LNCAP (cell line): ENCODE measurements around the gene PRDM10.

Source experiments
- TF ChIP-seq, protein P1 (sequence below): fragments of 450-650 bp; IDR thresholded peaks from 2 replicates; pipeline ENCODE4 v1.5.1; 2017; ENCODE audit warnings: mild to moderate bottlenecking

Gene PRDM10

DNA sequence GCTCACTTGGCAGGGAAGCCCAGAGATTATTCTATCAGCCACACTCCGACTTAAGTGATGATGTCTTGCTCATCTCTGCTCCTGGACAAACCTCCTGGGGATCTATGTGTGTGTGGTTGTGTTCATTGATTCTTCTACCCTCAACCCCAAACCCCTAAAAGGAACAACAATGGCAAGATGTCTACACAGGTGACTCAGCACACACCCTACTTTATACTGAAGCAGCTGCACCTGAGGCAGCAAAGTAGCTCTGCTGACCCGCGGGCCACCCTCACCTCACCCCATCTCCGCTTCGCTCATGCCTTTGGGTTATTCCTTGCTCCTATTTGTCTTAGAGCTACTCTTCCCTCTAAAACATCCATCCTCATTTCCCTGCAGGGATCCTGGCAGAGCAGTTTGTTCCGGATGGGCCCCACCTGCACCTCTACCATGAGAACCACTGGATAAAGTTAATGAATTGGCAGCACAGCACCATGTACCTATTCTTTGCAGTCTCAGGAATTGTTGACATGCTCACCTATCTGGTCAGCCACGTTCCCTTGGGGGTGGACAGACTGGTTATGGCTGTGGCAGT, 148.3 kb downstream of the PRDM10 start:
- TF ChIP-seq, protein P1, sequence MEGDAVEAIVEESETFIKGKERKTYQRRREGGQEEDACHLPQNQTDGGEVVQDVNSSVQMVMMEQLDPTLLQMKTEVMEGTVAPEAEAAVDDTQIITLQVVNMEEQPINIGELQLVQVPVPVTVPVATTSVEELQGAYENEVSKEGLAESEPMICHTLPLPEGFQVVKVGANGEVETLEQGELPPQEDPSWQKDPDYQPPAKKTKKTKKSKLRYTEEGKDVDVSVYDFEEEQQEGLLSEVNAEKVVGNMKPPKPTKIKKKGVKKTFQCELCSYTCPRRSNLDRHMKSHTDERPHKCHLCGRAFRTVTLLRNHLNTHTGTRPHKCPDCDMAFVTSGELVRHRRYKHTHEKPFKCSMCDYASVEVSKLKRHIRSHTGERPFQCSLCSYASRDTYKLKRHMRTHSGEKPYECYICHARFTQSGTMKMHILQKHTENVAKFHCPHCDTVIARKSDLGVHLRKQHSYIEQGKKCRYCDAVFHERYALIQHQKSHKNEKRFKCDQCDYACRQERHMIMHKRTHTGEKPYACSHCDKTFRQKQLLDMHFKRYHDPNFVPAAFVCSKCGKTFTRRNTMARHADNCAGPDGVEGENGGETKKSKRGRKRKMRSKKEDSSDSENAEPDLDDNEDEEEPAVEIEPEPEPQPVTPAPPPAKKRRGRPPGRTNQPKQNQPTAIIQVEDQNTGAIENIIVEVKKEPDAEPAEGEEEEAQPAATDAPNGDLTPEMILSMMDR = no peak

DNA sequence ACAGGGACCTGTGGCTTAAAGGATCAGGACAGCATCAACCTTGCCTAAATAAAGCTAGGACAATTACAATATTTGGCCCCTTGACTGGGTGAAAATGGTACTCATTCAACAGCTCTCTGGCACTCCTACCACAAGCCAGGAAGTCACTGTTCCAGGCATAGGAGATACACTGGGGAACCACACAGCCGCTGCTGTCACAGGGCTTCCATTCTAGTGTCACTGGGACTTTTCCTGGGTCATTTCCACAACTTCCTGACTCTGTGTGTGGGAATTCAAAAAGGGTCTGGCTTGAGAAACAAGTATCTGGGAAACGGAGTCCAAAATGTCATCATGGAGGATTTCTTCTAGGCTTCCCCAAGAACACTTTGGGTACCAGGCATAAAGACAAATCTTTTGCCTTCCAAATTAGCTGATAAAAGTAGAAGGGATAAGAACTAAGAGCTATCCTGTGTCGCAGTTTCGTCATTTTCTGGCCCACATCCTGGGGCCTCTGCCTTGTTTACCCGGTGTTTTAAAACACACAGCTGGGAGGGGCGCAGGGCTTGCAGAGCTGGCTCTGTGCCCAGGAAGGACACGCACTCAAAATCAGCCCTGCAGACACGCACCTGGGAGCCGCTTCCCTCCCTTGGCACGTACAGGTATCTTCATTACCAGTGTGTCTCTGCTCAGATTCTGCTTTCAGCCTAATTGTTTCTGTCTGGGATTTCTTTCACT, 149.0 kb downstream of the PRDM10 start:
- TF ChIP-seq, protein P1 = no peak

DNA sequence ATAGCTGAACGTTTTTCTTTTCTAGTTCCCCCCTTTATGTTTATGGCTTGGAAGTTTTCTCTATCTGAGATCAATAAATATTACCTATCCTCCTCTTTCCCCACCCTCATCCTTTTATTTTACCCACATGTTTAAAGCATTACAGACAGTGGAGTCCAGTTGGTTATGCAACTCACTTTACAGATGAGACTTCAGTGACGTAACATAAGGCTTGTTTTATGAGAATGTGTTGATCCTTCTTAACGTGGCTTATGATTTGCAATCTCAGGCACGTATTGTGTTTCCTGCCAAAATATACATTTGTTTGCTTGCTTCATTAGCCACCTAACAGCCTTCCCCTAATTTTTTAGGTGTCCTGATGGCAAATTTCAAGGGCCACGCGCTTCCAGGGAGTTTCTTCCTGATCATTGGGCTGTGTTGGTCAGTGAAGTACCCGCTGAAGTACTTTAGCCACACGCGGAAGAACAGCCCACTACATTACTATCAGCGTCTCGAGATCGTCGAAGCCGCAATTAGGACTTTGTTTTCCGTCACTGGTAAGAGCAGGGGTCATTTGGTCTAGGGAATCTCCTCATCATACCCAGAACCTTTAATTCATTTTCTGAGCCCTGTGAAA, 150.4 kb downstream of the PRDM10 start:
- TF ChIP-seq, protein P1 = no peak
